H9 (cell line): ENCODE results near the gene SMAP1. TPM values are rescaled to one million over a fixed set of nuclear protein-coding genes. Genes with fewer than 3 reads are reported as not detected.

ENCODE experiments used
- DNase-seq: peaks from one replicate; pipeline ENCODE4 v3.0.0-alpha.2; 2017
- H2AFZ ChIP-seq: one replicate; pipeline ENCODE4 v1.6.1; 2013; ENCODE audit warnings: mild to moderate bottlenecking, low read length, control low read depth, moderate library complexity
- H2AK5ac ChIP-seq: 2 replicates; pipeline ENCODE4 v1.6.1; 2013; ENCODE audit warnings: low read length, control low read depth, mixed read lengths; ENCODE audit not compliant: insufficient read length
- H2BK120ac ChIP-seq: one replicate; pipeline ENCODE4 v1.6.1; 2013; ENCODE audit warnings: low read depth, mild to moderate bottlenecking, low read length, control low read depth, inconsistent platforms; ENCODE audit not compliant: poor library complexity, severe bottlenecking
- H2BK12ac ChIP-seq: 2 replicates; pipeline ENCODE4 v1.6.1; 2013; ENCODE audit warnings: low read length, control low read depth, mixed read lengths, low read depth; ENCODE audit not compliant: insufficient read length
- H2BK15ac ChIP-seq: 2 replicates; pipeline ENCODE4 v1.6.1; 2013; ENCODE audit warnings: low read depth, low read length, control low read depth
- H2BK20ac ChIP-seq: one replicate; pipeline ENCODE4 v1.6.1; 2013; ENCODE audit warnings: low read depth, mild to moderate bottlenecking, low read length, control low read depth, inconsistent platforms; ENCODE audit not compliant: poor library complexity, severe bottlenecking
- H2BK5ac ChIP-seq: 2 replicates; pipeline ENCODE4 v1.6.1; 2013; ENCODE audit warnings: low read length, control low read depth, mixed read lengths; ENCODE audit not compliant: insufficient read length
- H3K14ac ChIP-seq: 2 replicates; pipeline ENCODE4 v1.6.1; 2013; ENCODE audit warnings: low read length, control low read depth; ENCODE audit not compliant: insufficient read depth
- H3K18ac ChIP-seq: 2 replicates; pipeline ENCODE4 v1.6.1; 2013; ENCODE audit warnings: low read depth, mild to moderate bottlenecking, mixed read lengths, low read length, control low read depth; ENCODE audit not compliant: insufficient read length
- H3K23ac ChIP-seq: 2 replicates; pipeline ENCODE4 v1.6.1; 2013; ENCODE audit warnings: low read length, control low read depth, mixed read lengths, low read depth; ENCODE audit not compliant: insufficient read length
- H3K23me2 ChIP-seq: 2 replicates; pipeline ENCODE4 v1.6.1; 2013; ENCODE audit warnings: low read depth, mild to moderate bottlenecking, mixed read lengths, low read length, control low read depth; ENCODE audit not compliant: insufficient read length, poor library complexity, severe bottlenecking
- H3K27ac ChIP-seq: 2 replicates; pipeline ENCODE4 v1.5.1; 2013; ENCODE audit warnings: low read length, control low read depth, mixed read lengths, low read depth; ENCODE audit not compliant: insufficient read length
- H3K27me3 ChIP-seq: 2 replicates; pipeline ENCODE4 v1.6.1; 2013; ENCODE audit warnings: low read length, control low read depth, inconsistent platforms; ENCODE audit not compliant: insufficient read depth
- H3K4ac ChIP-seq: 2 replicates; pipeline ENCODE4 v1.6.1; 2013; ENCODE audit warnings: low read depth, mild to moderate bottlenecking, control low read depth, inconsistent platforms, low read length, moderate library complexity
- H3K4me1 ChIP-seq: 2 replicates; pipeline ENCODE4 v1.6.1; 2013; ENCODE audit warnings: low read length, control low read depth, inconsistent platforms; ENCODE audit not compliant: insufficient read depth
- H3K4me2 ChIP-seq: 2 replicates; pipeline ENCODE4 v1.6.1; 2013; ENCODE audit warnings: low read length, control low read depth, mixed read lengths; ENCODE audit not compliant: insufficient read length, insufficient read depth
- H3K56ac ChIP-seq: 2 replicates; pipeline ENCODE4 v1.6.1; 2013; ENCODE audit warnings: low read depth, mild to moderate bottlenecking, mixed read lengths, low read length, control low read depth; ENCODE audit not compliant: insufficient read length
- H3K79me1 ChIP-seq: 2 replicates; pipeline ENCODE4 v1.6.1; 2013; ENCODE audit warnings: low read depth, mild to moderate bottlenecking, moderate library complexity, low read length, control low read depth, inconsistent platforms; ENCODE audit not compliant: insufficient read depth, poor library complexity, severe bottlenecking
- H3K79me2 ChIP-seq: 2 replicates; pipeline ENCODE4 v1.6.1; 2013; ENCODE audit warnings: low read length, control low read depth, inconsistent platforms; ENCODE audit not compliant: insufficient read depth
- H3K9ac ChIP-seq: 2 replicates; pipeline ENCODE4 v1.6.1; 2013; ENCODE audit warnings: low read length, control low read depth, mixed read lengths; ENCODE audit not compliant: insufficient read length; ENCODE audit errors: extremely low read depth
- H3K9me3 ChIP-seq: one replicate; pipeline ENCODE4 v1.6.1; 2013; ENCODE audit warnings: low read depth, low read length, inconsistent platforms; ENCODE audit not compliant: control insufficient read depth
- H3T11ph ChIP-seq: one replicate; pipeline ENCODE4 v1.6.1; 2013; ENCODE audit warnings: mild to moderate bottlenecking, low read length, control low read depth, inconsistent platforms
- H4K20me1 ChIP-seq: one replicate; pipeline ENCODE4 v1.6.1; 2013; ENCODE audit not compliant: control insufficient read depth, insufficient read length, insufficient read depth
- H4K5ac ChIP-seq: 2 replicates; pipeline ENCODE4 v1.6.1; 2013; ENCODE audit warnings: low read depth, mild to moderate bottlenecking, mixed read lengths, low read length, control low read depth; ENCODE audit not compliant: insufficient read length
- H4K8ac ChIP-seq: replicated peaks from 2 replicates; pipeline ENCODE4 v1.6.1; 2013; ENCODE audit warnings: low read length, control low read depth, mixed read lengths, low read depth; ENCODE audit not compliant: insufficient read length
- H4K91ac ChIP-seq: 2 replicates; pipeline ENCODE4 v1.6.1; 2013; ENCODE audit warnings: low read depth, mild to moderate bottlenecking, moderate library complexity, mixed read lengths, low read length, control low read depth; ENCODE audit not compliant: insufficient read length
- H3K27ac Mint-ChIP-seq, 3 experiments: 2 replicates in 2 of 3; 3 replicates in 1 of 3; pipeline ENCODE4 v1.8.0; 2020 to 2021; ENCODE audit warnings: mixed read lengths in 3 of 3, mild to moderate bottlenecking in 1 of 3, moderate library complexity in 1 of 3
- H3K27me3 Mint-ChIP-seq: 2 replicates; pipeline ENCODE4 v1.8.0; 2021; ENCODE audit warnings: low read depth, mild to moderate bottlenecking, moderate library complexity, mixed read lengths
- H3K36me3 Mint-ChIP-seq, 3 experiments: 2 replicates in 2 of 3; 3 replicates in 1 of 3; pipeline ENCODE4 v1.8.0; 2020 to 2021; ENCODE audit warnings: low read depth in 3 of 3, mixed read lengths in 3 of 3; ENCODE audit not compliant: insufficient read depth in 1 of 3
- H3K4me1 Mint-ChIP-seq, 2 experiments: 2 replicates each; pipeline ENCODE4 v1.8.0; 2020; ENCODE audit warnings: mixed read lengths in 2 of 2
- H3K4me3 Mint-ChIP-seq, 2 experiments: 2 replicates in 1 of 2; 3 replicates in 1 of 2; pipeline ENCODE4 v1.8.0; 2020 to 2021; ENCODE audit warnings: mild to moderate bottlenecking in 2 of 2, mixed read lengths in 2 of 2, moderate library complexity in 1 of 2
- H3K9me3 Mint-ChIP-seq, 2 experiments: 2 replicates in 1 of 2; 3 replicates in 1 of 2; pipeline ENCODE4 v1.8.0; 2020; ENCODE audit warnings: mild to moderate bottlenecking in 2 of 2, mixed read lengths in 2 of 2, moderate library complexity in 1 of 2
- WGBS: extraction: QIAGEN DNeasy Blood & Tissue Kit; methylation state at CpG from one replicate; pipeline ENCODE4 v1.1.7; 2013; ENCODE audit warnings: missing lambda C conversion rate, low lambda C conversion rate, mixed read lengths; ENCODE audit not compliant: insufficient read length; ENCODE audit errors: extremely low coverage; 5-methylcytosine and 5-hydroxymethylcytosine counted together
- total RNA-seq: library from RNA; stranded (reverse); gene quantifications from 2 replicates; pipeline ENCODE4 v1.2.1, GENCODE V29; 2021
- TF ChIP-seq, protein P1 (sequence below): fragments of 200-600 bp; sonication (generic); conservative IDR thresholded peaks from 3 replicates; pipeline ENCODE4 v1.8.0; 2021; ENCODE audit warnings: antibody characterized with exemption, mild to moderate bottlenecking

Gene SMAP1
- total RNA-seq, 1 experiment from 2014 or later: 29.3 TPM

DNA sequence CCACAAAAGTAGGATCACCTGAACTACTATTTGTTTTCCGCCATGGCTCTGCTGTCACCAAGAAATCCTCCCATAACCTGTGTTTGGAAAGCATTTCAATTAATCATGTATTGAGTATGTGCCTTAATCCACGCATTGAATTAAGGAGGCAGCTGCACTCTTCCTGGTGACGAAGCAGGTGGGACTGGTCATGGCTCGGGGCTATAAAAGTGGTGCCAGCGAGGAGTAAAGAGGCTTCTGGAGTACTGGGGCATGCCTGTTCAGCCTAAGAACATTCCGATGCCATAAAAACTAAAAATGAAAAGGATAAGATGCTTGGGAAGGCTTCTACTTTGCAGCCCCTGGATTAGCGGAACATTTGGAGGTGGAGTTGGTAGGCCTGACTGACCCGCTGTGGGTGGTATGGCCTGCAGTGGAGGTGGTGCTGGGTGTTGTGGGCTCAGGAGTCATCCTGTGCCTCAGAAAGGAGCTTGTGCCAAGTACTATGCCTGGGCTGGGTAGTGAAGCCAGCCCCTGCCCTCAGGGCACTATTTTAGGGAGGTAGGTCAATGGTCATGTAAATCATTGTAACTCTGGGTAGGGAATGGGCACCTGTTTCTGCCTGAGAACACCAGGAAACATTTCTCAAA lies 178.6 kb downstream of the SMAP1 start:
- H3K36me3 Mint-ChIP-seq: peaks cover 3 to 15% (median 9%) of the 10 kb centered on the region in 3 experiments
- Histone ChIP-seq H2BK5ac (no peak overlapping the region), H3K27ac (no peak overlapping the region), H2AK5ac (no peak overlapping the region), H4K91ac (no peak overlapping the region), H3K56ac (no peak overlapping the region), H2BK15ac (no peak overlapping the region), H3K14ac (no peak overlapping the region), H2BK12ac (no peak overlapping the region), H3K79me2 (no peaks in the 10 kb centered on the region), H4K20me1 (no peaks in the 10 kb centered on the region), H3K27me3 (no peaks in the 10 kb centered on the region), H3K23ac (no peak overlapping the region), H3K4ac (no peak overlapping the region), H3K4me2 (no peak overlapping the region), H2BK120ac (no peak overlapping the region), H3T11ph (no peak overlapping the region), H3K18ac (no peak overlapping the region), H3K9ac (no peak overlapping the region), H2BK20ac (no peak overlapping the region), H3K9me3 (peaks cover 16% of the 10 kb centered on the region), H3K4me1 (no peaks in the 10 kb centered on the region), H2AFZ (no peak overlapping the region), H4K5ac (no peak overlapping the region), H3K79me1 (no peaks in the 10 kb centered on the region), H4K8ac (no peak overlapping the region), H3K23me2 (no peaks in the 10 kb centered on the region)
- TF ChIP-seq, protein P1, sequence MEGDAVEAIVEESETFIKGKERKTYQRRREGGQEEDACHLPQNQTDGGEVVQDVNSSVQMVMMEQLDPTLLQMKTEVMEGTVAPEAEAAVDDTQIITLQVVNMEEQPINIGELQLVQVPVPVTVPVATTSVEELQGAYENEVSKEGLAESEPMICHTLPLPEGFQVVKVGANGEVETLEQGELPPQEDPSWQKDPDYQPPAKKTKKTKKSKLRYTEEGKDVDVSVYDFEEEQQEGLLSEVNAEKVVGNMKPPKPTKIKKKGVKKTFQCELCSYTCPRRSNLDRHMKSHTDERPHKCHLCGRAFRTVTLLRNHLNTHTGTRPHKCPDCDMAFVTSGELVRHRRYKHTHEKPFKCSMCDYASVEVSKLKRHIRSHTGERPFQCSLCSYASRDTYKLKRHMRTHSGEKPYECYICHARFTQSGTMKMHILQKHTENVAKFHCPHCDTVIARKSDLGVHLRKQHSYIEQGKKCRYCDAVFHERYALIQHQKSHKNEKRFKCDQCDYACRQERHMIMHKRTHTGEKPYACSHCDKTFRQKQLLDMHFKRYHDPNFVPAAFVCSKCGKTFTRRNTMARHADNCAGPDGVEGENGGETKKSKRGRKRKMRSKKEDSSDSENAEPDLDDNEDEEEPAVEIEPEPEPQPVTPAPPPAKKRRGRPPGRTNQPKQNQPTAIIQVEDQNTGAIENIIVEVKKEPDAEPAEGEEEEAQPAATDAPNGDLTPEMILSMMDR: no peak
- no peak overlapping the region for H3K4me3 Mint-ChIP-seq
- no peaks in the 10 kb centered on the region for H3K27me3 Mint-ChIP-seq
- WGBS: no CpG with 5 or more reads among the region's 8 CpGs
- H3K4me1 Mint-ChIP-seq: peaks cover 19 to 21% of the 10 kb centered on the region in 2 experiments
- DNase-seq: no peak
- H3K27ac Mint-ChIP-seq: peak overlapping the region in 1 of 3 experiments; percentile 84; a peak in 3 of 7 replicates
- peaks cover 3 to 5% of the 10 kb centered on the region in 2 experiments for H3K9me3 Mint-ChIP-seq
